Stimulated activated CD4-positive, alpha-beta T cell treated with anti-CD3 and anti-CD28 coated beads, Interleukin-2, amount 100 ng/mL, for 48 hours (primary cell): ENCODE measurements around the gene NFYC.

Source experiments
- DNase-seq, 2 donors: peaks; one replicate each; pipeline ENCODE4 v3.0.0-alpha.2; 2020

Gene NFYC

GRCh38 chr1:40740039-40740996, 48.8 kb downstream of the NFYC start:
- no peak for DNase-seq

- DNase-seq: no peak
Observed at GRCh38 chr1:40740997-40741736, 49.7 kb downstream of the NFYC start.

- no peak for DNase-seq
Observed at GRCh38 chr1:40742363-40743061, 51.0 kb downstream of the NFYC start.

- no peak for DNase-seq
Observed at GRCh38 chr1:40743452-40743851, 51.9 kb downstream of the NFYC start.

- DNase-seq: no peak
Observed at GRCh38 chr1:40743860-40744259, 52.4 kb downstream of the NFYC start.

GRCh38 chr1:40745176-40745575, 53.7 kb downstream of the NFYC start:
- DNase-seq: no peak

DNA sequence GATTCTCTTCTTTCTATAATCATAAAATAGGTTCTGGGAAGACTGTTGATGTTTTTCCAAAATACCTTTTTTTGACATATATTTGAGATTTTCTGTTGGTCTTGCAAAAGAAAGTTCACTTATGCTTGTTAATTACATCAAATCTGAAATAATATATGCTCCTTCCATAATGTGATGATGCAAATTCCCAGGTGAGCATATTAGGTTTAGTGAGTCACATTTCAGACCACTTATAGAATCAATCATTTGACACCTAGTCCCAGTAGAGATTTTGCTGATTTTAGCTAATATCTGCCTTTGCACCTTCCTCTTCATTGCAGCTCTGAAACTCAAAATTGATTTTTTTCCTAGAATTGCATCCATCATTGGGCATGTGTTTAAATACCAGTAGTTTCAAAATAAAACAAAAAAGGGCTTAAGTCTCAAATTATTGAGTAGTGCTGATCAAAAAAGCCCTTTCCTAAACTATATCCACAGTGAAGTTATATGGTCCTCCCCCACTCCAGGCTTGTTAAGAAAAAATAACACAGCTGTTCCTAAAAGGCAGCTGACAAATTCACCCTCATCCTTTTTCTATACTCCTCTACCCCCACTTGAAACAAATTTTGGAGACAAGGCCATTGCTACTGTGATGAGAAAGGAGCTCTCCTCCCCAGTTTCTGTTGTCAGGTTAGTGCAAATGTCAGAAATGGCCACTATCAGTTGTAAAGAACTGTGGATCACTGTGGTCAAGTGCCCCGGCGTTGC, 55.0 kb downstream of the NFYC start:
- DNase-seq: no peak

DNA sequence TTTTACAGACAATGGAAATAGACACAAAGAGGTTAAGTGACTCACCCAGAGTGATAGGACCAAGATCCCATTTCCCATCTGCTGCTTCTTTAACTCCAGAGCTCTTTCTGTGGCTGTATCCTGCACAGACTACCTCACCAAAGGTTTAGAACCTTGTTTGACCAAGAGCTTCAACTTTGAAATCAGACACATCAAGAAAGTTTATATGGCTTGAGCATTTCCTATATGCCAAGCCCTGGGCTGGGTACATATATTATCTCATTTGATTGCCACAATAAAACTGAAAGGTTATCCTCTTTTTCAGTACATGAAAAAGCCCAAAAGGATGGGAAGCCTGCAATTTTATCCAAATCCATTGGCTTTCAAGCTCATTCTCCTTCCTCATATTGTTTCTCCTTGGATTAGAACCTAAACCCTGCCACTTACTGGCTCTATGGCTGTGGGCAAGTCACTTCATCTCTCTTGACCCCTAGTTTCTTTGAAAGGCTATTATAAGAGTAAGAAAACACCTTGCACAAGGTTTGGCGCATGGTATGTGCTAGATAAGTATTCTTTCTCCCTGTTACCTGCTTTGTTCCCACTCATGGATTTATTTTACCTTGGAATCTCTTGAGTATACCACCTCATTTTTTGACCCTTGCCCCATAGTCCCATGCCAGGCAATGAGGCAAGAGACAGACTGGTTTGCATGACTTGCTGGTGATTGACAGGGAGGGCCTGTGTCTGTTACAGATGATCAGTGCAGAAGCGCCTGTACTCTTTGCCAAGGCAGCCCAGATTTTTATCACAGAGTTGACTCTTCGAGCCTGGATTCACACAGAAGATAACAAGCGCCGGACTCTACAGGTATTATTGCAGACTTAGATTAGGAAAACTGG, 57.6 kb downstream of the NFYC start:
- DNase-seq: no peak

- DNase-seq: no peak
Observed at GRCh38 chr1:40749817-40750216, 58.3 kb downstream of the NFYC start.

- no peak for DNase-seq
Observed at GRCh38 chr1:40750451-40750908, 59.0 kb downstream of the NFYC start.

DNA sequence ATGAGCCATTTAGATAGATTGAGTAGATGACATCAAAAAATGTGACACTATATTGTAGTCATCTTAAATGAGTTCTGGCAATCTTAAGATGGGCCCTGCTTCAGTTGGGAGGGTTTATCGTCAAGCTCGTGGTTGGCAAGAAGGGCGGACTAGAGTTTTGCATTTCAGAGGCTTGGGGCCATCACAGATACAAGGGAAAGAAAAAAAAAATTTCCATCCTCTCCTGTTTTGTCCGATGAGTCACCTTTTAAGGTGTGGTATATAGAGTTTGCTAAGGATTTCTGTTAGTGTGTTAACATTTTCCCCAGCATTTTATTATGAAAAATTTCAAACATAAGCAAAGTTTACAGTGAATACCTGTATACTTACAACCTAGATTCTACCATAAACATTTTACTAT, 60.3 kb downstream of the NFYC start:
- no peak for DNase-seq

- no peak for DNase-seq
Observed at GRCh38 chr1:40753142-40753882, 61.8 kb downstream of the NFYC start.

GRCh38 chr1:40754201-40754600, 62.7 kb downstream of the NFYC start:
- no peak for DNase-seq

GRCh38 chr1:40755067-40755466, 63.6 kb downstream of the NFYC start:
- DNase-seq: no peak

DNA sequence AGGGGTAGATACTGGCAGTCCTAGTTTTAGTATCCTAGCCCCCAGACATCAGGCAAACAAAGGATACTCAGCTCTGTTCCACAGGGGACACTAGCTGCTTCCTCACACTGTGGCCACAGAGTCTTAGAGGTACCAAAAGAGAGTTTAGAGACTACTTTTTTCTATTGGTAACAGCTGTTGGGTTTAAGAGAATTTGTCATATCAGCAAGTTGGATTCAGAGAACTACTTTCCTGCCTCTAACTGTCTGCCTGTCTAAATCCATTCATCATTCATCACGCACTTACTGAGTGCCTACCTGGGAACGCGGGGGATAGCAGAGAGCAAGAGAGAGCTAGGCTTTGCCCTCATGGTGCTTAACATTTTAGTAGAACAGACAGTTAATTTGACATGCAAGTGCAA, 65.0 kb downstream of the NFYC start:
- DNase-seq: no peak

DNA sequence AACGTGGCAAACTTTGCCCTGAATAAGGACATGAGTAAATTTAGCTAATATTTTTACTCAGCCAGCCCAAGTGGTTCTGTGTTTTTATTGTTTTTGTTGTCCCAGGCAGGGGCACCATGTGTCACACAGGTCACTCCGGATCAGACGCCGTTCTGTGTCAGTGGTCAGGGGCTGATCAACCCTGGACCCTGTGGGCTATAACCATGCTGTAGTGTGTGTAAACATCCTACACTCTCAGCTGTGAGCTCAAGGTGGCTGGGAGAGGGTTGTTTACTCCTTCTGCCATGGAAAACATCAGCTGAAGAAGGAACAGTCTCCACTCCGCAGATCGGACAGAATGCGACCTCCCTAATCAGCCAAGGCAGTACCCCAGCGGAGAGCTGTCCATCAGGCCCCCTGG, 65.6 kb downstream of the NFYC start:
- DNase-seq: no peak

GRCh38 chr1:40758004-40758403, 66.5 kb downstream of the NFYC start:
- DNase-seq: no peak

DNA sequence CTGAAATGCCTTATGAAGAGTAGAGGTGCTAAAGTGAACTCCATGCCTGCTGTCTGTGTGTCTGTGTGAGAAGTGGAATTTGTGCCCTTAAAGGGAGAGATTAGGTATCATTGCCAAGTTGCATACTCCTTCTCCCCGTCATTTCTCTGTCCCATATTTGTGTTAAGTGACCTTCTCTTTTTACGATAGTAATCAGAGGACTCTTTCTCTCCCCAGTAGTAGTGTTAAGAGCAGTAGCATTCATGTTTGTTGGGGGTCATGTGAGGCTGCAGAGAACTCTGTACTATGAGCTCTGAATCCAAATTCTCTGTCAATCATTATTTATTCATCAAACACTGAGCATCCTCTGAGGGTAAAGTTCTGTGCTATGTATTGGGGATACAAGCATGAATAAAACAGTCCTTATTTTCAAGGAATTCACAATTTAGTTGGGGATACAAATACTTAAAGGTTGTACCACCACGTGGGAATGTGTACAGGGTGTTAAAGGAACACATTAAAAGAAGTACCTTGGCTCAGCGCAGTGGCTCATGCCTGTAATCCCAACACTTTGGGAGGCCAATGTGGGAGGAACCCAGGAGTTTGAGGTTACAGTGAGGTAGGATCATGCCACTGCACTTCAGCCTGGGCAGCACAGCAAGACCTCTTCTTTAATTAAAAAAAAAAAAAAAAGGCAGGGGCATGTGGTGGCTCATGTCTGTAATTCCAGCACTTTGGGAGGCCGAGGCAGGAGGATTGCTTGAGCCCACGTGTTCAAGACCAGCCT, 67.3 kb downstream of the NFYC start:
- DNase-seq: no peak

- no peak for DNase-seq
Observed at GRCh38 chr1:40760984-40761383, 69.5 kb downstream of the NFYC start.
